Stimulated activated CD8-positive, alpha-beta memory T cell treated with anti-CD3 and anti-CD28 coated beads, Interleukin-15, amount 100 ng/mL, for 4 hours (primary cell): ENCODE results near the gene PPP1R1C.

Experiments
- DNase-seq, 2 donors: peaks; one replicate each; pipeline ENCODE4 v3.0.0-alpha.2; 2020; ENCODE audit warnings: low read depth in 2 of 2

PPP1R1C gene

GRCh38 chr2:182064019-182064778 lies 78.5 kb downstream of the PPP1R1C start:
- no peak for DNase-seq

- no peak for DNase-seq
Observed at GRCh38 chr2:182066400-182067087, 80.9 kb downstream of the PPP1R1C start.

DNA sequence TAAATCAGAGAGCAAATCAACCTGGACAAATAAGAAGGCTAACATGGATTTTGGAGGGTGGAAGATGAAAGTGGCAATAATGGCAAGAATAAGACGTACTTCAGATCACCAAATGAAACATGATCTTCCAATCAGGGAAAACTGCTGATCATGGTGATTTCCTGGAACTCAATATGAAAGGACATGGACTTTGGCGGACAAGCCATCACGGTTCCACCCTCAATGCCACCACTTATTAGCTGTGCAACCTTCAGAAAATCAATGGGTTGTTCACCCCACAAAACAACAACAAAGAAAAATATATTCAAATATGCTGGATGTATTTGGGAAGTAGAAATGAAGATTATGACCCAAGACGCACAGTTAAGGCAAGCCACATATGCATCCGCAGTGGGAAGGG lies 81.7 kb downstream of the PPP1R1C start:
- no peak for DNase-seq

- DNase-seq = no peak
Observed at GRCh38 chr2:182068811-182069210, 83.2 kb downstream of the PPP1R1C start.

- no peak for DNase-seq
Observed at GRCh38 chr2:182069416-182069815, 83.8 kb downstream of the PPP1R1C start.

DNA sequence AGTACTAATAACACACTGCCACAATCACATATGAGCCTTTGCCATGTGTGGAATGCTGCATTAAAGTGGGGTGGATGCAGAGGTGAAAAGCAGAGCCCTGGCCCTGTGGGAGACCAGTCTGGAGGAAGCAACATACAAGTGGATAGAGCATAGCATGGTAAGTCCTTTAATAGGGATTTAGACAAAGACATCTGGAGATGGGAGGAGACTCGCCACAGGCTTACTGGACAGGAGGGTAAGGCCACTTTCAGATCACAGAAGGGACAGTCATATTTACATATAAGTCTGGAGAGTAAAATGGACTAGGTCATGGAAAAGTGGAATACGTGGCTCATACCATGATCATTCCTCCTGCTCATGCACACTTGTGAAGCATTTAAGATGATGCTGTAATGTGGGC lies 84.3 kb downstream of the PPP1R1C start:
- DNase-seq = no peak

DNA sequence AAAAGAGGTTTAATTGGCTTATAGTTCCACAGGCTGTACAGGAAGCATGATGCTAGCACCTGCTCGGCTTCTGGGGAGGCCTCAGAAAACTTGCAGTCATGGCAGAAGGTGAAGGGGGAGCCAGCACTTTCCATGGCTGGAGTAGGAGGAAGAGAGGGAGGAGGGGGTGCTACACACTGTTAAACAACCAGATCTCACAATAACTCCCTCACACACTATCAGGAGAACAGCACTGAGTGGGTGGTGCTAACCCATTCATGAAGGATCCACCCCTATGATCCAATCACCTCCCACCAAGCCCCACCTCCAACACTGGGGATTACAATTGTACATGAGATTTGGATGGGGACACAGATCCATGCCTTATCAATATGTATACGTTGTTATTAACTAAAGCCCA lies 85.1 kb downstream of the PPP1R1C start:
- DNase-seq = no peak

GRCh38 chr2:182072861-182073260 lies 87.2 kb downstream of the PPP1R1C start:
- DNase-seq = no peak

- no peak for DNase-seq
Observed at GRCh38 chr2:182073613-182074012, 88.0 kb downstream of the PPP1R1C start.

GRCh38 chr2:182077023-182077422 lies 91.4 kb downstream of the PPP1R1C start:
- DNase-seq = no peak

GRCh38 chr2:182077448-182078142 lies 91.9 kb downstream of the PPP1R1C start:
- no peak for DNase-seq

GRCh38 chr2:182078988-182079602 lies 93.4 kb downstream of the PPP1R1C start:
- DNase-seq = no peak

- no peak for DNase-seq
Observed at GRCh38 chr2:182080493-182080892, 94.8 kb downstream of the PPP1R1C start.

DNA sequence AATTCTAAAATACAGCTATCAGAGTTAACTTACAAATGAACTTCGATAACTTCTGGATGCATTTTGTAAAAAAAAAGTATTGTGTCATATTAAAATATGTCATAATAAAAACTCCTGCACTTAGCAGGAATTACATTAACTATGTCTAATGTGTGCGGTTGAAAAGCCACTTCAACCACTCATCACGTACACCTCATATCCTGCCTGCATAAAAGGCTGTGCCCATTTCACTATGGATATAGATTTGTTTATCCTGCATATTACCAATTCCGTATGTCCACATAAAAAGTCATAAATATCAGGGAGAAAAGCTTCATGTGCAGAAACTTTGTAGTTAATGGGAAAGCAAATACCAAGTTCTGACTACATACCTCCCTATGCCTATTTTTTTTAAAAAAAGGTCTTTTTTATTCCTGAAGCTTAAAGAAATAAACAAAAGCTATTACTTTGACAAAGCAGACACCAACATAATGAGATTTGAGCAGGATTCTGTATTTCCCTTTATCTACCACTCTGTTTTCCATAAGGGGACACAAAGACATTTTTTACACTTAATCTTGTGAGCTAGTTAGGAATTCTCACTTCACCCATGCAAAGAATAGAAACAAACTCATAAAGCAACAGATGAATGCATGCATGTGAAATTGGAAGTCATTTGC lies 96.1 kb downstream of the PPP1R1C start:
- DNase-seq = no peak

DNA sequence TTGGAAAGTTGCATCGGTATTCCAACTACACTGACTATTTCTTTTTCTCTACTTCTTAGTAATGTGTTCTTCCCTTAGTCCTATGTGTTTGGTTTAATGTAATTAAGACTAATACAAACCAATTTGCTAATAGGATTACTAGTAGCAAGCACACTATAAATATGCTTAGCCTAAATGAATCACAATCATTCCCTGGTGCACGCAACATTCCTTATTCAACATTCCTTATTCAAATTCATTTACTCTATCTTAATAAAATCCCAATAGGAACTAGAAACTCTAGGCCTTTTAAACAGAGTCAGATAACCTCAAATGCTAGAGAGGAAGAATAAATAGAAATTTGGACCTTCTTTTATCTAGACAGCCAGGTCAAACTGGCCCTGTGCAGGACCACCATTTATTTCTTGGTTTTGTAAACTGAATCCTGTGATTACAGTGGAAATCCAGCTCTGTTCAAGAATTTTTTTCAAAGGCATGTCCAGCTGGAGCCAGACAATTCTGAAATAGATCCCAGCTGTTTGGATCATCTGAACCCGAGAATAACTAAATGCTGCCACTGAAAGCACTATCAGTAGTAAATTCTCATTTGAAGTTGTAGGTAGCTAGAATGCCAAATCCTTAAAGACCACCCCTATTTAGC lies 103.1 kb downstream of the PPP1R1C start:
- no peak for DNase-seq

DNA sequence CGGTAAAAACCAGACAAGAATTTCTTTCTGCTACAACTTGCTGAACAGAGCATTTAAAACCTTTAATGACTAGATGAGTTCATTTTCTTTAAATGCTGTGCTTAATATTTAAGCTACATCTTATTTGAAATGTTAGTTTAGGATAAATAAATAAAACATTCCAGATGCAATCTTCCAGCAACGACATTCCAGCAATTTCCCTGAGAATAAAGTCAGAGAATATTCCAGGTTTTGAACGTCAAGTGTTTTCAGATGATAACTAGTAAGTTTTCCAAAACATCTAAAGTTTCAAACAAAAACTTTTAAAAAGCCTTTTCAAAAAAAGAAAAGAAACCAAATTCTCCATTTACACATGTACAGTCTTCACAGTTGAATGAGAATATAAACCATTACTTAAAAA lies 104.8 kb downstream of the PPP1R1C start:
- DNase-seq = no peak

DNA sequence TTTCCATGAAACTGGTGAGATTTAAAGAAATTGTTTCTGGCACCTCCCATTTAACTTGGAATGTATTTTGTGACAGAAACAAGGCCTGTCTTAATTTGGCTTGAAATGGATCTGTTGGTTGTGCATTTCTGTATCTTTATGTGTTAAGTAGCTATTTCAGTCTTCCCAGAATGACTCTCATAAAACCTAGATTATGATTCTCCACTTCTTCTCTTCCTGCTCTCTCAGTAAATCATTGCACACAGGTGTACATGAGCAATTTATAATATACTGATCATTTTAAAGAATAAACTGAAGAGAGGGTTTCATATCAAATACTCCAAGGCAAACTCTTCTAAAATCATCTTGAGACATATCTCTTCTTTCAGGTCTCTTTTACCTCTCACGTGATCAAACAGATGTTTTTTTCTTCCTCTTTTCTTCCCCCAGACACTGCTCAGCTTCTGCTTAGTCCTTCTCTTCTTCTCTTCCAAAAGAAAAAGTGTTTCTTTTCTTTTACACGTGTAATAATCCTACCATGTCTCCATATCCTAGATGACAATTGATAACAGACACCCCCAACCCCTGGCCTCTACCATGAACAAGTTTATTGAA lies 112.0 kb downstream of the PPP1R1C start:
- no peak for DNase-seq

GRCh38 chr2:182098648-182099047 lies 113.0 kb downstream of the PPP1R1C start:
- no peak for DNase-seq

DNA sequence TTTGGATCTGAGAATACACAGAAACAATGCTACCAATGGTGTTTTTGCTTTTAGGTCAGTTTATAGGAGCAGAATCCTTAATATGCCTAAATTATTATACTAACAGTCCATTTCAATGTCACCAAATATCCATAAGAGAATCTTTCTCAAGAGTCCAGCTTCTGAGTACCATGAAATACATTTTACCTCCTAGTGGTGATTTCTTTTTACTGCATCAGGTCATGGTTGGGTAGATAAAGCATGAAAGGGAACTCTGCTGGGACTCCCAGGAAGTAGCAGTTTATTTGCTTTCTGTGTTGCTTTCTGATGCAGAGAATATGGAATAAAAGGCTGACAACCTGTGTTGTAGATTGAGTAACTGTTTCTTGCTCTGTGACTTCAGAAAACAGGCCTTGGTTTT lies 115.6 kb downstream of the PPP1R1C start:
- DNase-seq = no peak

DNA sequence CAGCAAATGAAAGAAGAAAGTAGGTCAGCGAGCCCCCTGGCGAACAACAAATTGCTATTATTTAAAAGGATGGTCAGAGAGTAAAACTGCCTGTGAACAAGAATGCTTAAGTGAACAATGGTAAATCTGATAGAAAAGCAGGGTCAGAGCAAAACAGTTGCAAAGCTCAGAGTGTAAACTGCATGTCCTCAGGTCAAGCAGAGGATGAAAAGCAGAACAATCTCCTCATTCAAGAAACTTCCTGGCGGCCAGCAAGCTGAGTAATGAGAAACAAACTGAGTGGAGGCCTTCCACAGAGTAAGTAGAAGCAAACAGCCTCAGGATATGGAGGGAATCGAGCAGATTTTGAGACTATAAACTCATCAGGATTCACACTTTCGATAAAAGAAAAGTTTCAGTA lies 117.9 kb downstream of the PPP1R1C start:
- no peak for DNase-seq

DNA sequence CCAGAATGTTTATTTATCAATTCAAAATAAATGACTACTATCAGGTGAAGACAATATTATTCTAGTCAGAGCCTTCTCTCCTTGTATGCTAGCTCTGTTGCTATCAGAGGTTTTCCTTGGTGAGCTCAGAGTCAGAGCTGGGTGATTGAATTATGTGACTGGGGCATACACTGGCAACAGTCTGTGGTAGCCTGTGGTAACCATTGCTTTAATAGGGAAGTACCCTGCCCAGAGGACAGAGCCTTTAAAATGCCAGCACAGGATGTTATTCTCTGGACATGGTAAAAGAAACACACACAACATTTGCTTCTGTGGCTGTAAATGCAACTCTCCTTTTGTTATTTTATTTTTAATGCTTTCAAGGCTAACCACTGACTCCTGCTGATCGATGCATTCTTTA lies 124.7 kb downstream of the PPP1R1C start:
- no peak for DNase-seq
